CD1c-positive myeloid dendritic cell (primary cell): ENCODE measurements around the gene PPY.
"Not testable (repeated sequence)": the region's sequence is repeated elsewhere in the genome, so short reads cannot be mapped to it uniquely, and the experiment has no call there.

Experiments
- DNase-seq: peaks from one replicate; pipeline ENCODE4 v3.0.0-alpha.2; 2016; ENCODE audit errors: extremely low spot score

Gene PPY, protein sequence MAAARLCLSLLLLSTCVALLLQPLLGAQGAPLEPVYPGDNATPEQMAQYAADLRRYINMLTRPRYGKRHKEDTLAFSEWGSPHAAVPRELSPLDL

GRCh38 chr17:43942051-43942685, at the start of gene PPY:
Gene PPY, minus strand, starts transcription at chr17:43942476. Its CDS starts 822 bp downstream, at chr17:43941654.
- no peak for DNase-seq

DNA sequence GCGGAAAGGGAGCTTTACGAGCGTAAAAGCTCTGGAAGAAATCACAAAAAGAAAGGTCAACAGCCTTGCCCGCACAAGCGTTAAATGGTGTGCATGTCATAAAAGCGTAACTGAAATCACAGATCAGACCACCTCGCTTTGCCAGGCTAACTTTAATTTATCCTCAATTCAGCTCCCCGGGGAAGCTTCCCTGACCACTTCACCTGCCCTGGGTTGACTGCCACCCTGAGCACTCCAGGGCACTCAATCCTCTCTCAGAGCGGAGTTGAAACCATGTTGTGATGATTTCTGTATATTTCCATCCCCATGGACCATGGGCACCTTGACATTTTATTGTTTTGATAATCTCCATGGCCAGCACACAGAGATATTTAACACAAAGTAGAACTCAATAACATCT, 46.0 kb upstream of the PPY start:
- no peak for DNase-seq

DNA sequence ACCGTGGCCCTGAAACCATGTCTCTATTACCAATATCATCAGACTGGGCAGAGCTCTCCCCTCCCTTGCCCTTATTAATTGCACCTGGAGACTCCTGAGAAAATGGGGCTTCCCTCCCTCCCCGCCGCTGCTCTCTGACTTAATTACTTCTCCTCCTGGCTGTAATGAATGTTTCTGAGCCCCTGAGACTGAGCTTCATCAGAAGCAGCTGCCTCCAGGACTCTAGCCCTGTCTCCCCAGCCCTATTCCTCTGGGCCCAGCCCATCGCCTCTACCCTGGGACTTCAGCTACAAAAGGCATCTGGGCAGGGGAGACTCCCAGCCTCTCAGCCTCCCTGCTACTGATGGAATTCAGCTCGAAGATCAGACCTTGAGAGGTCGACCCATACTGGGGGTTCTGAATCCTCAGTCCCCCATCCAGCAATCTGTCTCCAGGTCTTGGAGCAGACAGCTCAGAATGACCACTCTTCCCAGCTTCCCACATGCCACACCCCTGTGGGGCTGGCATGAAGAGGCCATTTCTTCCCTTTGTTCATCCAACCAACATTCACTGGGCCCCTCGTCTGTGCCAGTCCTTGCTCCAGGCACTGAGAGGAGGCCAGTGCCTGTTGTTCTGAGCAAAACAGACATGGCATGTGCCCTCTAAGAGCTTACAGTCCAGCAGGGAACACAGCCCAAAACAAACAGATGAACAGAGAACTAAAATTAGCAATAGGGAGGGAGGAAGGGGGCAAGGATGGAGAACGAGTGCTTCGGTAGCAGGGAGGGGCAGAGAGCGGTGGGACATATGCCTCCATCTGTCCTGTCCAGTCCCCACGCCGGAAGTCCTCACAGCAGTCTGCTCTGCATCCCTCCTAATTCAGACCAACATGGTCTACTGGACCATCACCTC, 45.1 kb upstream of the PPY start:
- no peak for DNase-seq

DNA sequence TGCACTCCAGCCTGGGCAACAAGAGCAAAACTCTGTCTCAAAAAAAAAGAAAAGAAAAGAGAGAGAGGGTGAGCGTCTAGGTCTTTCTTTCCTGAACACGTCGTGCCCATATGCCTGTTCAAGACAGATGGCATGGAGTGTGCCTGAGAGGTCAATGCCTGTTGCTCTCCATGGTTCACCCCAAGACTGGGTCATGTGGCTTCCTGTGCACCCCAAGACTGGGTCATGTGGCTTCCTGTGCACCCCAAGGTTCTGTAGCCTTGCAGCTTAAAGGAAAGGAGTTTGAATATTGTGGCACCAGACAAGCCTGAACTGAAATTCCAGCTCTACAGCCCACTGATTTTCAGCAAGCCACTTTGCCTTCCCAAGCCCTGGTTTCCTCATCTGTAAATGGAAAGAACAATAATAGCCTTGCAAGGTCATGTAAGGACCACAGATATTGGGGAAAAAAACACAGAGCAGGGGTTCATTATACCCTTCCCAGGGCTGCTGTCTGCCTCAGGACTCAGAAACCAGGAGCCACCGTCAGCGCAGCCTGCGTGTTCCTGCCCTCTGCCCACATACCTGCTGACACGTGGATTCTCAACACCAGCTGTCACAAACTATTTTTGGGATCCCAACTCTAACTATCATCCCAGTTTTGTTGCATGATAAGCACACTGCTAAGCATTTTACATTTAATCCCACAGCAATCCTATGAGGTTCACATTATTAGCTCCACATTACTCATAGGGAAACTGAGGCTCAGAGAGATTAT, 44.1 kb upstream of the PPY start:
- no peak for DNase-seq

- DNase-seq = no peak
Observed at GRCh38 chr17:43984521-43984920, 42.2 kb upstream of the PPY start.

DNA sequence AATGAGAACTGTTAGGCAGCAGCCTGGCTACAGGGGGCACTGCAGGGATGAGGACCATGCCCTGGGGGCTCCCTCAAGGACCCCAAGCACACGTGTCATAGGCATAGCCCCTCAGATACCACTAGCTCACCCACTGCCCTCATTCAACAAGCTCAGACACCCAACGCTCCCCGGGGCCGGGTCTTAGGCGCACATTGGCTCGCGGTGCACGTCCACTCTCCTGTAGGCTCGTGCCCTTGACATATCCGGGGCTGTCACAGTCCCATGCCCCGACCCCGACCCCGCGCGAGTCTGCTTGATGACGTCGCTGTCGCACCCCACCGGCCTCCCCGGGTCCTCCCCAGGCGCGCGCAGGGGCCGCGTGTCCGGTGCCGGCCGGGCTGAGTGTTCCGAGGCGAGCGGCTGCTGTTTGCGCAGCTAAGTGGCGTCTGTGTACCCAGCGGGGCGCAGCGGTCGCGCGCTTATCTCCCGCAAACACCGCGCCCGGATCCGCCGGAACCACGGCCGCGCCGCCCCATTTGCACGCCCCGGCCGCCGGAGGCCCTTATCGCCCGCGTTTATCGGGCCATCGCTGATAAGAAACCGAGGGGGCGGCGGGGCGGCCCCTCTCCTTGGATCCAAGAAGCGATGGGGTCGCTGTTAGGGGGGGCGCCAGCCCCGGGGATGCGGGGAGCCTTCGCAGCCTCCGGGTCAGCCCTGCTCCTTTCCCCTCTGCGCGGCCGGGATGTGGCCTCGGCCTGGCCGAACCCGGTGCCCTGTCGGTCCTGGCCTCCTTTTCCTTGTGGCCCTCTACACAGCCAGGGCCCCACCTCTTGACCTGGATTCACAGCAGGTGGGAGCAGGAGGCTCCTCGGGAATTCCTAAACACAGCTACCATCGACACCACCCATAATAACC, 41.5 kb upstream of the PPY start:
- DNase-seq = no peak

- DNase-seq = no peak
Observed at GRCh38 chr17:43983196-43983514, 40.9 kb upstream of the PPY start.

DNA sequence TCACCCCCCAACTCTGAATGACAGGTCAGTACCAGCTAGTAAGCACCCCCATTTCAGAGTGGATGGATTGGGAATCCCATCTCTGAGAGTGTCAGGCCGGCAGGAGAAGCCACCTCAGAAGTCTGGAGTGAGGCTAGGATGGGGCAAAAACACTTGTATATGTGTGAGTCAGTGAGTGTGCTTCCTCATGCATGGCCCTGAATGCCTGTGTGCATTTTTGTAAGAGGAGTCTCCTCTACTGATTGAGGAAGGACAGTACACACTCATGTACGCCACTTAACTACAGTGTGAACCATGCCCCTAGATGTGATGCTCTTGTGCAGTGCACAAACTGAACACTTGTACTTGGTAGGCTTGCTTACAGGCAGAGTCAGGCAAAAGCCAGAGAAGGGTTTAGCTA, 39.9 kb upstream of the PPY start:
- DNase-seq = no peak

DNA sequence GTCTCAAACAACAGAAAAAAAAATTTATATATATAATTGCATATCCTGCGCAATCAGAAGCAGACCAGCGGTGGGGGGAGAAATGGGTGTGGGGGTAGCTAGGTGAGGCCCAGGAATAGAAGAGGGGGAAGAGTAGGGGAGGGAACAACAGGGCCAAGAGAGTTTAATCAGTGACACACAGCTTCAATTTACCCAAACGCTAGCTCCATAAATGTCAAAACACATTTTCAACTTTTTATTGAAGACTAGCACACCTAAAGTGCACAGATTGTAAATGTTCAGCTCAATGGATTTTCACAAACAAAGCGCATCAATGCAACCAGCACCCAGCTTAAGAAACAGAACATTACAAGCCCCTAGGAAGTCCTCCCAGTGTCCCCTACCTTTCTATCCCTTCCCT, 37.4 kb upstream of the PPY start:
- no peak for DNase-seq

GRCh38 chr17:43979011-43979410, 36.7 kb upstream of the PPY start:
- DNase-seq = no peak

DNA sequence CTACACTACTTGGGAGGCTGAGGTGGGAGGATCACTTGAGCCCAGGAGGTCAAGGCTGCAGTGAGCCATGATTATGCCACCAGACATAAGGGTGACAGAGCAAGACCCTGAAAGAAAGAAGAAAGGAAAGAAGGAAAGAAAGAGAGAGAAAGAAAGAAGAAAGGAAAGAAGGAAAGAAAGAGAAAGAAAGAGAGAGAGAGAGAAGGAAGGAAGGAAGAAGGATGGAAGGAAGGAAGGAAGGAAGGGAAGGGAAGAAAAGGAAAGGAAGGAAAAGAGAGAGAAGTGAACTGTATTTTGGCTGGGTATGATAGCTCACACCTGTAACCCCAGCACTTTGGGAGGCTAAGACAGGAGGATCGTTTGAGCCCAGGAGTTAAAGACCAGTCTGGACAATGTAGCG, 35.8 kb upstream of the PPY start:
- DNase-seq = no peak

- no peak for DNase-seq
Observed at GRCh38 chr17:43976963-43977837, 34.9 kb upstream of the PPY start.

GRCh38 chr17:43975898-43976297, 33.6 kb upstream of the PPY start:
- no peak for DNase-seq

DNA sequence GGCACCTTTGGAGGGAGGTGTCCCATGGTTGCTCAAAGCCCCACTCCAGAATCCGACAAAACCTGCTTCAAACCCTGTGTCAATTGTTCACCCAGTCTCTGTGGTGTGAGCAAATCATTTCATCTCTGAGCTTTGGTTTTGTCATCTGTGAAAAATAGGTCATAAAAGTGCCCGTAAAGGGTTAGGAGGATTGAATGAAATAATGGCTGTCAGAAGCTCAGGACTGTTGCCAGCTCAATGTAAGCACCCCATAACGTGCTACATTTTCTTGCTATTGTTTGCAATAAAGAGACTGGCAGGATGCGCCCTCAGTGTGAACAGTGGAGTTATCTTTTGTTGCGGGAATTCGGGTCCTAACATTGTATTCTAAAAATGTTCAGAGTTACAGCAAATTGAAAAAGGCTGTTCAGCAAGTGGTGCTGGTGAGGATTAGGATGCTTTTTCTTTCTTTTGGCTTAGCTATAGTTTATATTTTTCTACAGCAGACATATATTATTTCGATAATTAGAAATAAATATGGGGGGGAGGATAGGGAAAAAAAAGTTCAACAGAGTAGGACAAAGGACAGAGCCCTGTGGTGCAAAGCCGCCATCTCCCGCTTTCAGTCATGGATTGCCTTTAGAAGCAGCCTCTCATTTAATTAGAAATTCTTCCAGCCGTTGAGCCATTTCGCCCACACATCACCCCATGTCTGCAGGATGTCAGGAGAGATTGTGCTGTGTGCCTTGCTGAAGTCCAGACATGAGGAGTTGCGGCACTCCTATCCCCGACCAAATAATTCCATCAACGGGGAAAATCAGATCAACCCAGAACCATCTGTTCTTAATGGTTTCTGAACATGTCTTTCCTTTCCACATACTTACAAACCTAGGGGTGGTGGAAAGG, 32.3 kb upstream of the PPY start:
- no peak for DNase-seq

DNA sequence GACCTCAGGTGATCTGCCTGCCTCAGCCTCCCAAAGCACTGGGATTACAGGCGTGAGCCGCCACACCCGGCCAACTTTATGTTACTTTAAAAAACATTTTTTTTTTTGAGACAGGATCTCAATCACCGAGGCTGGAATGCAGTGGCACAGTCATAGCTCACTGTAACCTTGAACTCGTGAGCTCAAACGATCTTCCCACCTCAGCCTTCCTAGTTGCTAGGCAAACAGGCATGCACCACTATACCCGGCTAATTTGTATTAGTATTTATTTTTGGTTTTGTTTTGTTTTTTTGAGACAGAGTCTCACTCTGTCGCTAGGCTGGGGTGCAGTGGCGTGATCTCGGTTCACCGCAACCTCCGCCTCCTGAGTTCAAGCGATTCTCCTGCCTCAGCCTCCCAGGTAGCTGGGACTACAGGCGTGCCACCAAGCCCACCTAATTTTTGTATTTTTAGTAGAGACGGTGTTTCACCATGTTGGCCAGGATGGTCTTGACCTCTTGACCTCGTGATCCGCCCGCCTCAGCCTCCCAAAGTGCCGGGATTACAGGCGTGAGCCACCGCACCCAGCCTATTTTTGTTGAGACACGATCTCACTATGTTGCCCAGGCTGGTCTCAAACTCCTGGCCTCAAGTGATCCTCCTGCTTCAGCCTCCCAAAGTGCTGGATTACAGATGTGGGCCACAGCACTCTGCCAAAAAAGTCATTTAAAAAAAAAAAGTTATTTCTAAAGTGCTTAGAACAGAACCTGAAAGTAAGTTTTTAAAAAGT, 30.4 kb upstream of the PPY start:
- not testable (repeated sequence) for DNase-seq

- DNase-seq = not testable (repeated sequence)
Observed at GRCh38 chr17:43971436-43971835, 29.2 kb upstream of the PPY start.

DNA sequence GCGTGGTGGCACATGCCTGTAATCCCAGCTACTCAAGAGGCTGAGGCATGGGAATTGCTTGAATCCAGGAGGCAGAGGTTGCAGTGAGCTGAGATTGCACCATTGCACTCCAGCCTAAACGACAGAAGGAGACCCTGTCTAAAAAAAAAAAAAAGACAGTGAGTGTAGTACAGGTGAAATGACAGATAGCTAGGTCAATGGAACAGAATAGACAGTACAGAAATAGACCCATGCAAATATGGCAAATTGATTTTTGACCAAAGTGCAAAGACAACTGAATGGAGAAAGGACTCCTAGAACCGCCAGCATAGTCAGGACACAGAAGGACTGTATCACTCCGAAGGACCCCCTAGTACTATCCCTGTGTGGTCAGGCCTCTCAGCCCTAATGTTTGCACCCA, 28.1 kb upstream of the PPY start:
- DNase-seq = no peak

- DNase-seq = no peak
Observed at GRCh38 chr17:43967251-43967875, 25.1 kb upstream of the PPY start.
